Mesothelial cell of epicardium (in vitro differentiated cells): Measurements from ENCODE around the gene CCDC93. TPM values are rescaled to one million over a fixed set of nuclear protein-coding genes. Genes with fewer than 3 reads are reported as not detected.

Experiments used
- DNase-seq, 2 experiments: peaks; one replicate each; pipeline ENCODE4 v3.0.0; 2021; ENCODE audit warnings: low spot score in 2 of 2; ENCODE audit not compliant: unreplicated experiment in 2 of 2
- H3K27ac Mint-ChIP-seq: 2 replicates; pipeline ENCODE4 v1.8.0; 2021; ENCODE audit warnings: mixed read lengths
- H3K27me3 Mint-ChIP-seq: 2 replicates; pipeline ENCODE4 v1.8.0; 2021; ENCODE audit warnings: low read depth, mixed read lengths
- H3K36me3 Mint-ChIP-seq: 2 replicates; pipeline ENCODE4 v1.8.0; 2021; ENCODE audit warnings: mixed read lengths
- H3K4me1 Mint-ChIP-seq: 2 replicates; pipeline ENCODE4 v1.8.0; 2021; ENCODE audit warnings: mixed read lengths
- H3K4me3 Mint-ChIP-seq: 2 replicates; pipeline ENCODE4 v1.8.0; 2021; ENCODE audit warnings: mild to moderate bottlenecking, moderate library complexity, mixed read lengths
- H3K9me3 Mint-ChIP-seq: 2 replicates; pipeline ENCODE4 v1.8.0; 2021; ENCODE audit warnings: mixed read lengths
- total RNA-seq: library from RNA; stranded (reverse); gene quantifications from 3 replicates; pipeline ENCODE4 v1.2.1, GENCODE V29; 2021
- TF ChIP-seq, protein P1 (sequence below): fragments of 200-600 bp; sonication (generic); IDR thresholded peaks from one replicate; pipeline ENCODE4 v1.5.0; 2021; ENCODE audit warnings: antibody characterized with exemption; ENCODE audit not compliant: unreplicated experiment

The CCDC93 gene
- total RNA-seq, 1 donor from 2014 or later: 46.9 TPM

DNA sequence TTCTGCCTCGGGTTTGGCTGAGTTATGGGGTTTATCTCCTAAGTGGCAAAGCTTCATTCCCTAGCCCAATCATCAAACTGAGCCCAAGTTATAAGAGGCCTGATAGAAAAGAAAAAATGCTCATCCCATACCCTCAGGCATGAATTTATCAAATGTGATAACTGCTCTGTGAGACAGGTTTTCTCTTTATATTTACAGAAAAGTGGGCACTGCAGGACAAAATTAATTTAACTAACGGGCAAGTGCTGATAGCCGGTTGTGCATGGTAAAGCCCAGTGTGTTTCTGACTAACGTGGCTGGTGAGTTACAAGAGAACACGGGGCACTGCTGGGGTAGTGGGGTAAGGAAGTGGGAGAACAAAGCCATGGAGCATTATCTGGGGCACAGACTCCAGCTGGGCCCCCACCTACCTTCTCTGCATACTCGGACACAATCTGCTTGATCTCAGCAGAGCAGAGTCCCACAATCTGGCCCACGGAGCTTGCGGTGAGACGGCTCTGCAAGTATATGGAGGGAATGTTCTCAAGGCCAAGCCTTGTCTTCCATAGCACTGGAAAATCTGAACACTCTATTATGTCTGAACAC, 40.3 kb downstream of the CCDC93 start:
- Mint-ChIP-seq H3K27ac (no peak overlapping the region), H3K4me3 (no peak overlapping the region), H3K9me3 (no peaks in the 10 kb centered on the region), H3K36me3 (peaks cover 34% of the 10 kb centered on the region), H3K4me1 (peaks cover 15% of the 10 kb centered on the region), H3K27me3 (no peaks in the 10 kb centered on the region)
- no peak for DNase-seq
- TF ChIP-seq, protein P1, sequence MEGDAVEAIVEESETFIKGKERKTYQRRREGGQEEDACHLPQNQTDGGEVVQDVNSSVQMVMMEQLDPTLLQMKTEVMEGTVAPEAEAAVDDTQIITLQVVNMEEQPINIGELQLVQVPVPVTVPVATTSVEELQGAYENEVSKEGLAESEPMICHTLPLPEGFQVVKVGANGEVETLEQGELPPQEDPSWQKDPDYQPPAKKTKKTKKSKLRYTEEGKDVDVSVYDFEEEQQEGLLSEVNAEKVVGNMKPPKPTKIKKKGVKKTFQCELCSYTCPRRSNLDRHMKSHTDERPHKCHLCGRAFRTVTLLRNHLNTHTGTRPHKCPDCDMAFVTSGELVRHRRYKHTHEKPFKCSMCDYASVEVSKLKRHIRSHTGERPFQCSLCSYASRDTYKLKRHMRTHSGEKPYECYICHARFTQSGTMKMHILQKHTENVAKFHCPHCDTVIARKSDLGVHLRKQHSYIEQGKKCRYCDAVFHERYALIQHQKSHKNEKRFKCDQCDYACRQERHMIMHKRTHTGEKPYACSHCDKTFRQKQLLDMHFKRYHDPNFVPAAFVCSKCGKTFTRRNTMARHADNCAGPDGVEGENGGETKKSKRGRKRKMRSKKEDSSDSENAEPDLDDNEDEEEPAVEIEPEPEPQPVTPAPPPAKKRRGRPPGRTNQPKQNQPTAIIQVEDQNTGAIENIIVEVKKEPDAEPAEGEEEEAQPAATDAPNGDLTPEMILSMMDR: no peak

DNA sequence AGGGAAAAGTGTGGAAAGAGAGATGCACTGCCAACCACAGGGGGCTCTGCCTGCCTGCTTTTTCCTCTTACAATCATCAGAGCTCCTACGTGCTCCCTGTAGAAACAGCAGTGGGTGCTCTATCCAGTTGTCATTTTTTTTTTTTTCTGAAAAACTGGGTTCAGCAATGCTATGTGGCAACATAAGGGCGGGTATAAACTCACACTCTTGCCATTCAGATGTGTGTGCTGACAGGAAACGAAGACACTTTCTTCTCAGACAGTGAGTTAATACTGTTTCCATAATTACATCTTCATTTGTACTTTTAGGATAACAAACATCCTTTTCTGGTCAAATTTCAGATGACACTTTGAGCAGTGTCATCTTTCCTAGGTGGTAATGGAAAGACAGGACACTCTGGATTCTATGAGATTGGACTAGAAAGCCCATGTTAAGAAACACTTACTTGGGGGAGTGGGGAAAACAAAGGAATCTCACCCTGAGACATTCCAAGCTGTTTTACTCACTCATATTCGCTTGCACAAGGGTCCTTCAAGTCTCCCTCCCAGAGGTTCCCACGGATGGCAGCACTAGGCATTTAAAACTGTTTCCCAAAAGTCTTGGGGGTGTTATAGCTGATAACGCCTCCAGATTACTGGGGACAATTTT, 41.3 kb downstream of the CCDC93 start:
- Mint-ChIP-seq H3K4me3 (no peak overlapping the region), H3K36me3 (peaks cover 34% of the 10 kb centered on the region), H3K27ac (peak overlapping the region; percentile 35), H3K4me1 (peaks cover 15% of the 10 kb centered on the region), H3K9me3 (no peaks in the 10 kb centered on the region), H3K27me3 (no peaks in the 10 kb centered on the region)
- TF ChIP-seq, protein P1: no peak
- no peak for DNase-seq

DNA sequence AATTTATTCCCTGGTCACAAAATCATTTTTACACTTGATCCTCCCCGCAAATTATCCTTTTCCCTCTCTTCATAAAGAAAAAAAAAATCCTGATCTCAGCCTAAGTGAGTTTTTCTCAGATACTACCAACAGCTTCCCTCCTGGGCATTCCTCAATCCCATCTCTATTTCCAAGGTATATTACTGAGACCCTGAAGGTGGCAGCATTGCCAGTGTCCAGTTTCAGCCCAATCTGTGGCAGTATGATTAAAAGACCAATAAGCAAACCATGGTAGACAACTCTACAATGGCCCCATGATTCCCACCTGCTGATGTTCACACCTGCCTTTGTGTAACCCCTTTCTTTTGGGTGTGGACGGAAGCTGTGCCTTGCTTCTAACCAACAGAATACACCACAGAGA, 45.1 kb downstream of the CCDC93 start:
- peaks cover 6% of the 10 kb centered on the region for H3K4me1 Mint-ChIP-seq

DNA sequence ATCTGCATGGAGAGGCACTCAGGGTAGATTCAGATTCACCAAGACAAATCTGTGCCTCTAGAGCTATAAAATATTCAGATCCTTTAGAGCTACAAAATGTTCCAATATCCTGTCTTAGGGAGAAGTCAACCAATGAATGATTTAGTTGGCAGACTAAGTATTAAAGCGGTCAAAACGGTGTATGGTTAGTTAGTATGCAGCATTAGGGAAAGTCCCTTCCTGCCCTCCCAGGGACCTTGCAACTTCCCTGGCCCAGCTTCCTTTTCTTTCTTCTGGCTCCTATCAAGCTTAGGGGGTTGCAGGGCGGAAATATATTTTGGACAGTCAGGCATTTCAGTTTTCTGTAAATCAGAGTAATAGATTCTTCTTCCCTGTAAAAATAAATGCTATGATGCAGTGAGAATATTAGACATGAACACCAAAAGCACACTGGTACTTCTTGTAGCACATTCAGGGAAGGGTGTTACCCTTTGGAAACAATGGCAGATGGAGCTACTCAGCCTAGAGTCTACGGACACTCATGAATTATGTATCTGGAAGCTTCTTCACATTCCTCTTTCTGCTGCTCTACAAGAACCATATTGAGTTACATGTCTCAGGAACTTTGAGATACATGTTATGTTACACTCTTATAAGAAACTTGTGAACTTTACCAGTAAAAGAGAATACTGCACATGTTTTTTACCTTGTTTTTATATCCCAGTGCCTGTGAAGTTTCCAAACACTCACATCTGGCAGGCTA, 45.7 kb downstream of the CCDC93 start:
- Mint-ChIP-seq H3K27me3 (no peaks in the 10 kb centered on the region), H3K36me3 (peaks cover 22% of the 10 kb centered on the region), H3K4me1 (peaks cover 6% of the 10 kb centered on the region), H3K9me3 (no peaks in the 10 kb centered on the region), H3K27ac (no peak overlapping the region), H3K4me3 (no peak overlapping the region)
- no peak for DNase-seq
- TF ChIP-seq, protein P1: no peak

More for the DNA sequence above, 45.1 kb downstream of the CCDC93 start:
- Mint-ChIP-seq H3K36me3 (peaks cover 22% of the 10 kb centered on the region), H3K4me3 (no peak overlapping the region), H3K27me3 (no peaks in the 10 kb centered on the region), H3K27ac (no peak overlapping the region), H3K9me3 (no peaks in the 10 kb centered on the region)
- TF ChIP-seq, protein P1: no peak
- no peak for DNase-seq

DNA sequence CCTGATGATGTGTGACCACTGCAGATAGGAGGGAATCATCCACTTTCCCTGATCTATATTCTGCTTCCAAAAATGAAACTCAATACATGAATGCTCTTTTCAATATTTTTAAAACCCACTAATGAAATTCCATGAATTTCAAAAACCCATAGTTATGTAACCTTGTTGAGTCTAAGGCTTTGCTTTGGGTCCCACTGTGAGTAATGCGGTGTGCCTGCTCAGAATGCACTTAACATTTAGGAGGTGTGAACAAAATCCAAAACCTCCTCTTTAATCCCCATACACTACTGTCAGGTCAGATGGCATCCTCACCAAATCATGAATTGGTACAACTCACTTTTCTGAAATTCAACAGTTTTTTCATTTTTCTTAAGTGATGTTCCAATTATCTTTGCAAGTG, 50.4 kb downstream of the CCDC93 start:
- Mint-ChIP-seq H3K36me3 (peaks cover 1% of the 10 kb centered on the region), H3K4me1 (no peaks in the 10 kb centered on the region), H3K4me3 (no peak overlapping the region), H3K27me3 (no peaks in the 10 kb centered on the region), H3K9me3 (no peaks in the 10 kb centered on the region), H3K27ac (no peak overlapping the region)
- TF ChIP-seq, protein P1: no peak
- no peak for DNase-seq
